ENCODE measurements around the gene SP5. TPM values are rescaled to one million over a fixed set of nuclear protein-coding genes. Genes with fewer than 3 reads are reported as not detected.

Gene SP5
- not detected in 2 replicates for total RNA-seq

GRCh38 chr2:170715062-170715931 lies at the start of gene SP5:
SP5 (plus strand) TSS chr2:170715337; CDS start chr2:170715513, 176 bp downstream.

Other genes starting within 250 kb of the SP5 start
- not detected in 2 replicates for gene ERICH2, start 55.0 kb downstream of the SP5 start, total RNA-seq
- under 0.01 and 0.19 TPM in 2 replicates for gene GAD1, start 101.5 kb downstream of the SP5 start, total RNA-seq
- gene GORASP2, start 213.9 kb downstream of the SP5 start, total RNA-seq, result 33.5 and 56.7 TPM in 2 replicates